LoVo (cell line): ENCODE data around the gene AMPH.

Experiments used
- DNase-seq: peaks from one replicate; pipeline ENCODE4 v3.0.0-alpha.2; 2016; ENCODE audit warnings: low spot score

Gene AMPH

GRCh38 chr7:38542156-38542555, 89.0 kb downstream of the AMPH start:
- DNase-seq = no peak

- DNase-seq = no peak
Observed at GRCh38 chr7:38541440-38541839, 89.7 kb downstream of the AMPH start.

GRCh38 chr7:38539477-38540081, 91.6 kb downstream of the AMPH start:
- no peak for DNase-seq

GRCh38 chr7:38535073-38535472, 96.1 kb downstream of the AMPH start:
- no peak for DNase-seq

GRCh38 chr7:38525857-38526256, 105.3 kb downstream of the AMPH start:
- DNase-seq = no peak

GRCh38 chr7:38524786-38525185, 106.4 kb downstream of the AMPH start:
- no peak for DNase-seq

GRCh38 chr7:38520741-38521140, 110.4 kb downstream of the AMPH start:
- no peak for DNase-seq

- no peak for DNase-seq
Observed at GRCh38 chr7:38518541-38518940, 112.6 kb downstream of the AMPH start.

- DNase-seq = no peak
Observed at GRCh38 chr7:38512704-38513103, 118.5 kb downstream of the AMPH start.

- no peak for DNase-seq
Observed at GRCh38 chr7:38512291-38512690, 118.9 kb downstream of the AMPH start.

GRCh38 chr7:38507384-38507783, 123.8 kb downstream of the AMPH start:
- DNase-seq = no peak

GRCh38 chr7:38506756-38507155, 124.4 kb downstream of the AMPH start:
- DNase-seq = no peak

- no peak for DNase-seq
Observed at GRCh38 chr7:38506004-38506403, 125.2 kb downstream of the AMPH start.

- DNase-seq = no peak
Observed at GRCh38 chr7:38504684-38505083, 126.5 kb downstream of the AMPH start.

GRCh38 chr7:38502848-38503247, 128.3 kb downstream of the AMPH start:
- DNase-seq = no peak

- DNase-seq = no peak
Observed at GRCh38 chr7:38502289-38502688, 128.9 kb downstream of the AMPH start.

- no peak for DNase-seq
Observed at GRCh38 chr7:38492010-38492409, 139.2 kb downstream of the AMPH start.

- no peak for DNase-seq
Observed at GRCh38 chr7:38482521-38482920, 148.7 kb downstream of the AMPH start.

- no peak for DNase-seq
Observed at GRCh38 chr7:38481401-38481800, 149.8 kb downstream of the AMPH start.

- DNase-seq = no peak
Observed at GRCh38 chr7:38478404-38478803, 152.8 kb downstream of the AMPH start.

GRCh38 chr7:38477333-38477732, 153.8 kb downstream of the AMPH start:
- DNase-seq = no peak

GRCh38 chr7:38476764-38477163, 154.4 kb downstream of the AMPH start:
- DNase-seq = no peak

GRCh38 chr7:38465956-38466355, 165.2 kb downstream of the AMPH start:
- DNase-seq = no peak
